Hepatocyte (in vitro differentiated cells): Measurements from ENCODE around the gene RNASEL. TPM values are rescaled to one million over a fixed set of nuclear protein-coding genes. Genes with fewer than 3 reads are reported as not detected.
A peak's percentile ranks its signal among the peaks of the same experiment; 100 is the strongest.

ENCODE experiments used
- DNase-seq: peaks from one replicate; pipeline ENCODE4 v3.0.0-alpha.2; 2016; ENCODE audit warnings: low spot score
- H2AFZ ChIP-seq: fragments of 200-600 bp; sonication (generic); 2 replicates; pipeline ENCODE4 v1.6.0; 2016; ENCODE audit warnings: antibody characterized with exemption, mild to moderate bottlenecking
- H3K27ac ChIP-seq: fragments of 200-600 bp; sonication (generic); 2 replicates; pipeline ENCODE4 v1.5.1; 2016; ENCODE audit warnings: mild to moderate bottlenecking
- H3K27me3 ChIP-seq: fragments of 200-600 bp; sonication (generic); 2 replicates; pipeline ENCODE4 v1.6.1; 2016
- H3K36me3 ChIP-seq: fragments of 200-600 bp; sonication (generic); replicated peaks from 2 replicates; pipeline ENCODE4 v1.5.1; 2016; ENCODE audit warnings: low read depth; ENCODE audit not compliant: insufficient read depth
- H3K4me1 ChIP-seq: fragments of 200-600 bp; sonication (generic); 2 replicates; pipeline ENCODE4 v1.5.1; 2016; ENCODE audit warnings: mild to moderate bottlenecking, moderate library complexity; ENCODE audit not compliant: insufficient read depth
- H3K4me2 ChIP-seq: fragments of 200-600 bp; sonication (generic); 2 replicates; pipeline ENCODE4 v1.6.0; 2016
- H3K4me3 ChIP-seq: fragments of 200-600 bp; sonication (generic); 2 replicates; pipeline ENCODE4 v1.5.1; 2016; ENCODE audit warnings: mild to moderate bottlenecking
- H3K79me2 ChIP-seq: fragments of 200-600 bp; sonication (generic); 2 replicates; pipeline ENCODE4 v1.6.0; 2017; ENCODE audit warnings: mild to moderate bottlenecking
- H3K9me2 ChIP-seq: fragments of 200-600 bp; sonication (generic); replicated peaks from 2 replicates; pipeline ENCODE4 v1.6.0; 2017; ENCODE audit warnings: mild to moderate bottlenecking; ENCODE audit not compliant: insufficient read depth
- H3K9me3 ChIP-seq: fragments of 200-600 bp; sonication (generic); 2 replicates; pipeline ENCODE4 v1.5.1; 2016; ENCODE audit warnings: low read depth, mild to moderate bottlenecking
- H4K20me1 ChIP-seq: fragments of 200-600 bp; sonication (generic); 2 replicates; pipeline ENCODE4 v1.6.0; 2016; ENCODE audit warnings: mild to moderate bottlenecking; ENCODE audit not compliant: insufficient read depth, poor library complexity, severe bottlenecking
- EZH2 ChIP-seq: fragments of 200-600 bp; sonication (generic); IDR thresholded peaks from 2 replicates; pipeline ENCODE4 v1.6.1; 2016; ENCODE audit warnings: antibody characterized with exemption, mild to moderate bottlenecking, borderline replicate concordance
- EZH2phosphoT487 ChIP-seq: fragments of 200-600 bp; sonication (generic); IDR thresholded peaks from one replicate; pipeline ENCODE4 v1.6.1; 2018; ENCODE audit warnings: antibody characterized with exemption, mild to moderate bottlenecking, low read depth, moderate library complexity; ENCODE audit not compliant: unreplicated experiment, severe bottlenecking
- WGBS: methylation state at CpG from one replicate; pipeline ENCODE4 v1.1.6; 2016; ENCODE audit warnings: low lambda C conversion rate; ENCODE audit errors: missing lambda C conversion rate; 5-methylcytosine and 5-hydroxymethylcytosine counted together
- polyA plus RNA-seq: library from polyadenylated mRNA; unstranded; fragments of >200 nt; fragmentation: Nextera tagmentation; extraction: Ambion mirVana; gene quantifications from 2 replicates; pipeline ENCODE4 v1.2.1, GENCODE V29; 2016
- total RNA-seq: library from RNA; depleted of rRNA; stranded (reverse); fragments of >200 nt; gene quantifications from 2 replicates; pipeline ENCODE4 v1.2.3, GENCODE V29; 2014
- TF ChIP-seq, protein P1 (sequence below): fragments of 200-600 bp; sonication (generic); IDR thresholded peaks from 2 replicates; pipeline ENCODE4 v1.5.1; 2016; ENCODE audit warnings: antibody characterized with exemption, mild to moderate bottlenecking; ENCODE audit not compliant: poor library complexity

The RNASEL gene
- total and polyA plus RNA-seq, 2 experiments from 2014 or later: 5.3 to 6.8 TPM

DNA sequence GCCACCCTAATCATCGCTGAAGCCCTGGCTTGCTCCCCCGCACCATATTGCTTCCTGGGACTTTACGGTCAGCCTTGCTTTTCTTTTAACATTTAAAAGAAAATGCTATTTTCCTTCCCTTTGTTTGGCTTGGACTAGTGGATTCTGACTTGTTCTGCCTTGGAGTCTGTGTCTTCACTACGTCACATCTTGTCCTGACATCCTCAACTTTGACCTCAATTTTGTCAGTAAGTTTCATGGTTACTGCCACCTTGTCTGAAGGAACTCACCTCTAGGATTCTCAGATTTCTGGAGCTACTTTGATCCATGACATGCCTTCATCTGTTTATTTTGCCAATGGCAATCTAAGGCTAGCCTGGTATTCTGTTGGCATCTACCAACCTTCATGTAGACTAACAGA is 4.3 kb downstream of the RNASEL start:
- Histone ChIP-seq H2AFZ (no peak overlapping the region), H3K4me3 (no peak overlapping the region), H3K9me2 (no peaks in the 10 kb centered on the region), H3K9me3 (no peaks in the 10 kb centered on the region), H4K20me1 (no peaks in the 10 kb centered on the region), H3K4me2 (no peak overlapping the region), H3K27me3 (no peaks in the 10 kb centered on the region), H3K4me1 (peaks cover 2% of the 10 kb centered on the region), H3K27ac (no peak overlapping the region), H3K36me3 (no peaks in the 10 kb centered on the region), H3K79me2 (no peaks in the 10 kb centered on the region)
- 99% methylated on average over 4 of the region's 4 CpGs for WGBS
- no peak for DNase-seq
- no peak for TF ChIP-seq EZH2
- TF ChIP-seq, protein P1, sequence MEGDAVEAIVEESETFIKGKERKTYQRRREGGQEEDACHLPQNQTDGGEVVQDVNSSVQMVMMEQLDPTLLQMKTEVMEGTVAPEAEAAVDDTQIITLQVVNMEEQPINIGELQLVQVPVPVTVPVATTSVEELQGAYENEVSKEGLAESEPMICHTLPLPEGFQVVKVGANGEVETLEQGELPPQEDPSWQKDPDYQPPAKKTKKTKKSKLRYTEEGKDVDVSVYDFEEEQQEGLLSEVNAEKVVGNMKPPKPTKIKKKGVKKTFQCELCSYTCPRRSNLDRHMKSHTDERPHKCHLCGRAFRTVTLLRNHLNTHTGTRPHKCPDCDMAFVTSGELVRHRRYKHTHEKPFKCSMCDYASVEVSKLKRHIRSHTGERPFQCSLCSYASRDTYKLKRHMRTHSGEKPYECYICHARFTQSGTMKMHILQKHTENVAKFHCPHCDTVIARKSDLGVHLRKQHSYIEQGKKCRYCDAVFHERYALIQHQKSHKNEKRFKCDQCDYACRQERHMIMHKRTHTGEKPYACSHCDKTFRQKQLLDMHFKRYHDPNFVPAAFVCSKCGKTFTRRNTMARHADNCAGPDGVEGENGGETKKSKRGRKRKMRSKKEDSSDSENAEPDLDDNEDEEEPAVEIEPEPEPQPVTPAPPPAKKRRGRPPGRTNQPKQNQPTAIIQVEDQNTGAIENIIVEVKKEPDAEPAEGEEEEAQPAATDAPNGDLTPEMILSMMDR: no peak
- TF ChIP-seq EZH2phosphoT487: no peak

DNA sequence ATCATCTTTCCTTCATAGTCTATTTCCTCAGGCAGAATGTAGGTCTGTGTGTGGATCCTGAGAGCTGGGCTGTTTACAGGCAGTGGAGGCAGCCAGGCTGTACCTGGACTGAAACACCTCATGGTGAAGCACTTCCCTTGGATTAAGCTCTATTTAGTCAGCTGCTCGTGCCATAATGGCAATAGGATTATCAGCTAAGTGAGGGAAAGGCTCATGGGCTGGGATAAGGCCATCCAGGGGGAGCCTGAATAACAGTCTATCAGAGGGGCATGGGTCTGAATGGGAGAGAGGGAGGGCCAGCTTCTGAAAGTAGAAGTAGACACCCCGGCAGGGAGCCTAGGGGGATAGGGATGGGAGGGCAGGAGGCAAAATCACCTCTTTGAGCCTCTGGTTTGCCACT is 8.3 kb downstream of the RNASEL start:
- Histone ChIP-seq H2AFZ (no peak overlapping the region), H3K27ac (no peak overlapping the region), H3K9me3 (no peaks in the 10 kb centered on the region), H3K4me3 (no peak overlapping the region), H3K27me3 (no peaks in the 10 kb centered on the region), H4K20me1 (no peaks in the 10 kb centered on the region), H3K79me2 (no peaks in the 10 kb centered on the region), H3K36me3 (no peaks in the 10 kb centered on the region), H3K4me1 (peaks cover 8% of the 10 kb centered on the region), H3K9me2 (no peaks in the 10 kb centered on the region), H3K4me2 (no peak overlapping the region)
- no peak for DNase-seq
- TF ChIP-seq, protein P1: no peak
- TF ChIP-seq EZH2phosphoT487 (no peak), EZH2 (no peak)
- WGBS: 95% methylated on average over 2 of the region's 2 CpGs

DNA sequence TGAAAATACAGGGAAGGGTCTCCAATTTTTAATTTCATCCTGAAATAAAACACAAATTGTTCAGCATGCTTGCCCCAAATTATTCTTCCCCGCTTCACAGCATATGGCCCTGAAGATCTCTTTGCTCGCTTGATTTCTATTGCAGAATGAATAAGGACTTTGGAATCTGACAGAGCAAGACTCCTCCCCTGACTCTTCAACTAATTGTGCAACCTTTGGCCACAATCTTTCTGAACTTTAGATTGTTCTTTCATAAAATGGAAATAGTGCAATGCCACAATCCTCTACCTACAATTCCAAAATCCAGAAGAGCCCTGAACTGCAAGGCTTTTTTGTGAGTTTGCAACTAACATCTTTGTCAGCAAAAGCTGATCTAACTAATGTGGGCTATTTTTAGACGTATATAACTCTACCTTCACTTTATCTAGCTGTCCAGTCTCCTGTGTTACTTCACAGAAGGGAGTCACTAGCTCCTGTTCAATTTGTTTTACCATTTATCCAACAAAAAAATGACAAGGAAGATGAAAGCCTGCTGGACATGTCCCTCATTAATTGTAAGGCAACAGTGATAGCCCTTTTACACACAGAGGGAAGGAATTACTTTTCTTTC is 13.4 kb downstream of the RNASEL start:
- 56% methylated on average over 3 of the region's 3 CpGs for WGBS
- no peaks in the 10 kb centered on the region for H3K36me3 ChIP-seq
- no peaks in the 10 kb centered on the region for H3K9me3 ChIP-seq
- H3K79me2 ChIP-seq: no peaks in the 10 kb centered on the region
- peaks cover 15% of the 10 kb centered on the region for H3K4me1 ChIP-seq
- no peak overlapping the region for H2AFZ ChIP-seq
- TF ChIP-seq, protein P1: no peak
- TF ChIP-seq EZH2phosphoT487 (no peak), EZH2 (no peak)
- no peak overlapping the region for H3K4me3 ChIP-seq
- H3K27ac ChIP-seq: peak overlapping the region; percentile 63
- H4K20me1 ChIP-seq: no peaks in the 10 kb centered on the region
- peak overlapping the region; percentile 27 for H3K4me2 ChIP-seq
- DNase-seq: peak; percentile 63
- no peaks in the 10 kb centered on the region for H3K9me2 ChIP-seq
- H3K27me3 ChIP-seq: no peaks in the 10 kb centered on the region

DNA sequence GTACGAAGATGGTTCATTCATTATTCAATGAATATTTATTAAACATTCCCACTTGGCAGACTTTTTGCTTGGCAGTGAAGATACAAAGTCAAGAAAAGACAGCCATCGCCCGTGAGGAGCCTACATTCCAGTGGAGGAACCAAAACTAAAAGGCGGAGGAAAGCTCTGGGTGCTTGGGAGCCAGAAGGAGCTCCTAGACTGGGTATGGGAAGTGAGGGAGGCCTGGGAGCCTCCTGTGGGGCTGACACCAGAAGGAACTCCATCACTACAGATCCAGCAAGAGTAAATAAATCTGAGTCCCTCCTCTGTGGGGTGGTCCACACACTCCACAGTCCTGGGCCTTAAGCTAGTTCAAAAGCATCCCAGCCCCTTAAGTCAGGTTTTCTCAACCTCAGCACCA is 14.9 kb downstream of the RNASEL start:
- WGBS: 94% methylated on average over 4 of the region's 4 CpGs
- H3K27me3 ChIP-seq: no peaks in the 10 kb centered on the region
- DNase-seq: no peak
- TF ChIP-seq EZH2phosphoT487: no peak
- TF ChIP-seq, protein P1: no peak
- TF ChIP-seq EZH2: no peak
- peaks cover 15% of the 10 kb centered on the region for H3K4me1 ChIP-seq
- no peaks in the 10 kb centered on the region for H3K36me3 ChIP-seq
- no peak overlapping the region for H2AFZ ChIP-seq
- no peak overlapping the region for H3K4me2 ChIP-seq
- H3K4me3 ChIP-seq: no peak overlapping the region
- H3K79me2 ChIP-seq: no peaks in the 10 kb centered on the region
- H3K27ac ChIP-seq: no peak overlapping the region
- H4K20me1 ChIP-seq: no peaks in the 10 kb centered on the region
- H3K9me3 ChIP-seq: no peaks in the 10 kb centered on the region
- H3K9me2 ChIP-seq: no peaks in the 10 kb centered on the region
